Loucy (cell line): ENCODE data around the gene NTN1.

Experiments
- CTCF ChIP-seq: fragments of 200-600 bp; sonication (generic); conservative IDR thresholded peaks from 2 replicates; pipeline ENCODE4 v1.5.1; 2014; ENCODE audit warnings: mild to moderate bottlenecking, antibody characterized with exemption, low read length
- EZH2phosphoT487 ChIP-seq: fragments of 200-600 bp; IDR thresholded peaks from 2 replicates; pipeline ENCODE4 v1.6.1; 2018; ENCODE audit warnings: antibody characterized with exemption, mild to moderate bottlenecking, moderate library complexity, borderline replicate concordance

GRCh38 chr17:9283909-9284308 is 262.6 kb downstream of the NTN1 start:
- TF ChIP-seq CTCF (no peak), EZH2phosphoT487 (no peak)
